ENCODE data around the gene MUC5B.

MUC5B gene

GRCh38 chr11:1300569-1301187 lies 77.8 kb downstream of the MUC5B start:
- DNase-seq (ENCODE audit: low spot score): no peak

- no peak for DNase-seq (ENCODE audit: low spot score)
Observed at GRCh38 chr11:1301220-1302000, 78.5 kb downstream of the MUC5B start.

GRCh38 chr11:1302041-1302460 lies 79.2 kb downstream of the MUC5B start:
- DNase-seq (ENCODE audit: low spot score): no peak

- DNase-seq (ENCODE audit: low spot score): no peak
Observed at GRCh38 chr11:1302461-1303125, 79.7 kb downstream of the MUC5B start.

GRCh38 chr11:1303126-1303821 lies 80.4 kb downstream of the MUC5B start:
- no peak for DNase-seq (ENCODE audit: low spot score)

- no peak for DNase-seq (ENCODE audit: low spot score)
Observed at GRCh38 chr11:1303973-1304372, 81.1 kb downstream of the MUC5B start.

- DNase-seq (ENCODE audit: low spot score): no peak
Observed at GRCh38 chr11:1304380-1304779, 81.5 kb downstream of the MUC5B start.

GRCh38 chr11:1305063-1305495 lies 82.2 kb downstream of the MUC5B start:
- DNase-seq (ENCODE audit: low spot score): no peak

- no peak for DNase-seq (ENCODE audit: low spot score)
Observed at GRCh38 chr11:1305501-1306056, 82.7 kb downstream of the MUC5B start.

- DNase-seq (ENCODE audit: low spot score): no peak
Observed at GRCh38 chr11:1306186-1307162, 83.6 kb downstream of the MUC5B start.

- no peak for DNase-seq (ENCODE audit: low spot score)
Observed at GRCh38 chr11:1307163-1307870, 84.5 kb downstream of the MUC5B start.

- no peak for DNase-seq (ENCODE audit: low spot score)
Observed at GRCh38 chr11:1307998-1308742, 85.3 kb downstream of the MUC5B start.

GRCh38 chr11:1308743-1309497 lies 86.1 kb downstream of the MUC5B start:
- DNase-seq (ENCODE audit: low spot score): no peak

GRCh38 chr11:1309498-1310317 lies 86.8 kb downstream of the MUC5B start, which contains the start of gene TOLLIP:
Gene TOLLIP, minus strand, starts transcription at chr11:1309632. Its CDS starts 134 bp downstream, at chr11:1309498.
- peak; percentile 97 for DNase-seq (ENCODE audit: low spot score)

- no peak for DNase-seq (ENCODE audit: low spot score)
Observed at GRCh38 chr11:1310318-1310687, 87.4 kb downstream of the MUC5B start.

- DNase-seq (ENCODE audit: low spot score): peak; percentile 36
Observed at GRCh38 chr11:1310772-1311468, 88.1 kb downstream of the MUC5B start.
